SK-N-SH (cell line): Measurements from ENCODE around the gene MTA2.

Experiments used
- RAD21 ChIP-seq: IDR thresholded peaks from 2 replicates; pipeline ENCODE4 v1.6.1; 2012; ENCODE audit warnings: mild to moderate bottlenecking, low read length
- TF ChIP-seq, protein P1 (sequence below): fragments of 200-600 bp; sonication (generic); IDR thresholded peaks from 2 replicates; pipeline ENCODE4 v1.6.1; 2017; ENCODE audit warnings: antibody characterized with exemption, mild to moderate bottlenecking, moderate library complexity

- TF ChIP-seq, protein P1, sequence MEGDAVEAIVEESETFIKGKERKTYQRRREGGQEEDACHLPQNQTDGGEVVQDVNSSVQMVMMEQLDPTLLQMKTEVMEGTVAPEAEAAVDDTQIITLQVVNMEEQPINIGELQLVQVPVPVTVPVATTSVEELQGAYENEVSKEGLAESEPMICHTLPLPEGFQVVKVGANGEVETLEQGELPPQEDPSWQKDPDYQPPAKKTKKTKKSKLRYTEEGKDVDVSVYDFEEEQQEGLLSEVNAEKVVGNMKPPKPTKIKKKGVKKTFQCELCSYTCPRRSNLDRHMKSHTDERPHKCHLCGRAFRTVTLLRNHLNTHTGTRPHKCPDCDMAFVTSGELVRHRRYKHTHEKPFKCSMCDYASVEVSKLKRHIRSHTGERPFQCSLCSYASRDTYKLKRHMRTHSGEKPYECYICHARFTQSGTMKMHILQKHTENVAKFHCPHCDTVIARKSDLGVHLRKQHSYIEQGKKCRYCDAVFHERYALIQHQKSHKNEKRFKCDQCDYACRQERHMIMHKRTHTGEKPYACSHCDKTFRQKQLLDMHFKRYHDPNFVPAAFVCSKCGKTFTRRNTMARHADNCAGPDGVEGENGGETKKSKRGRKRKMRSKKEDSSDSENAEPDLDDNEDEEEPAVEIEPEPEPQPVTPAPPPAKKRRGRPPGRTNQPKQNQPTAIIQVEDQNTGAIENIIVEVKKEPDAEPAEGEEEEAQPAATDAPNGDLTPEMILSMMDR: no peak
- TF ChIP-seq RAD21: no peak
These were observed 47.1 kb downstream of the MTA2 start for GRCh38 chr11:62554387-62555167.
